Esophagus muscularis mucosa (tissue), 4 donors: ENCODE measurements around the gene SLAIN1. TPM values are rescaled to one million over a fixed set of nuclear protein-coding genes. Genes with fewer than 3 reads are reported as not detected.
A peak's percentile ranks its signal among the peaks of the same experiment; 100 is the strongest.

ENCODE experiments used
- DNase-seq: peaks from one replicate; pipeline ENCODE4 v3.0.0-alpha.2; 2017; ENCODE audit errors: extremely low spot score
- H3K27ac ChIP-seq, 4 donors: fragments of 200-600 bp; sonication (generic); replicated peaks in 1 of 4; 1 replicate in 3 of 4; 2 replicates in 1 of 4; pipeline ENCODE4 v1.5.1; 2016 to 2019; ENCODE audit warnings: mild to moderate bottlenecking in 1 of 4
- H3K27me3 ChIP-seq, 4 donors: fragments of 200-600 bp; sonication (generic); one replicate each; pipeline versions ENCODE4 v1.5.1 to v1.6.0; 2016 to 2019
- H3K36me3 ChIP-seq, 4 donors: fragments of 200-600 bp; sonication (generic); one replicate each; pipeline ENCODE4 v1.5.1; 2016 to 2019
- H3K4me1 ChIP-seq, 4 donors: fragments of 200-600 bp; sonication (generic); one replicate each; pipeline ENCODE4 v1.5.1; 2016 to 2019
- H3K4me3 ChIP-seq, 4 donors: fragments of 200-600 bp; sonication (generic); 1 replicate in 2 of 4; 2 replicates in 2 of 4; pipeline ENCODE4 v1.5.1; 2016 to 2019; ENCODE audit warnings: mild to moderate bottlenecking in 4 of 4, moderate library complexity in 1 of 4
- H3K9me3 ChIP-seq, 4 donors: fragments of 200-600 bp; sonication (generic); 1 replicate in 3 of 4; 2 replicates in 1 of 4; pipeline ENCODE4 v1.5.1; 2016 to 2019
- CTCF ChIP-seq, 3 experiments: fragments of 200-600 bp in 2 of 3; fragments of 450-650 bp in 1 of 3; sonication (generic) in 2 of 3; IDR thresholded peaks; one replicate each; pipeline ENCODE4 v1.5.1; 2017 to 2019; ENCODE audit warnings: antibody characterized with exemption in 3 of 3, mild to moderate bottlenecking in 2 of 3, moderate library complexity in 1 of 3
- EP300 ChIP-seq: sonication (generic); formaldehyde crosslinking; IDR thresholded peaks from one replicate; pipeline ENCODE4 v1.6.1; 2017; ENCODE audit warnings: antibody characterized with exemption
- POLR2A ChIP-seq: fragments of 450-650 bp; IDR thresholded peaks from one replicate; pipeline ENCODE4 v1.6.1; 2017; ENCODE audit warnings: antibody characterized with exemption, moderate library complexity, mild to moderate bottlenecking, low read depth
- POLR2AphosphoS5 ChIP-seq, 2 donors: sonication (generic); formaldehyde crosslinking; IDR thresholded peaks; one replicate each; pipeline ENCODE4 v1.6.1; 2017; ENCODE audit warnings: antibody characterized with exemption in 2 of 2
- WGBS: methylation state at CpG from one replicate; pipeline ENCODE4 v1.1.5; 2018; 5-methylcytosine and 5-hydroxymethylcytosine counted together
- intact Hi-C: fragments of 100-400 bp; cut with DNase I; formaldehyde crosslinking; loops from one replicate; pipeline ENCODE4 v1.15.1; 2023
- total RNA-seq, 4 donors: library from RNA; depleted of rRNA; stranded (reverse); fragments of >200 nt; gene quantifications; one replicate each; pipeline versions ENCODE4 v1.1.0 to v1.2.1, GENCODE V29; 2016

Gene SLAIN1
- total RNA-seq, 4 donors from 2014 or later: 7.1 to 12.3 (median 9.7) TPM

DNA sequence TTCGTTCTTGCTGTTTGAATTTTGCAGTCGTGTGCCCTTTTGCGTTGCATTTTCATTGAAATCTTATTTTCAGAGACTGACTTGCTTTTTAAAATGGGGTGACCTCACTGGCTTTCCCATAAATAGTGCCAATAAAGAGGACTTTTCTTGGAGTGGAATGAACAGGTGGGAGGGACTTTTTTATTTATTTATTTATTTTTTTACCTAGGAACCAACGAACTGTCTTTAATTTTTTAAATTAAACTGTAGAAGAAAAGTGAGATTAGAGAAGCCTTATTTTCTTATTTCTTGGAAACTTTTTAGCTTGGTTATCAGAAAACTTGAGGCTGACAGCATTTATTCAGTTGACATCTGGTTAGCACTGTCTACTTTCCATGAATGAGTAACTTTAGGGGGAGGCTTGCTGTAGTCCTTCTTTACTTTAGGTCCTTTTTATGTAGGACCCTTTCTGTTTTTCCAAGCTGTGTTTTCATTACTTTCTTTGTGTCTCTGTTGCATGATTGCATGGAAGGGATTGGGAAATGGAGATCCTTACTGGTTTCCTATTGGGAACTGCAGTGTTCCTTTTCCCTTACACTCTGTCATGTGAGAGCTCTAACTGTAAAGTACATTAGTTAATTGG lies 1.7 kb downstream of the SLAIN1 start:
- 0% methylated on average over 4 of the region's 4 CpGs for WGBS
- intact Hi-C loops: loop anchor here (10.0 kb wide), 1 partner anchor 374 kb away; the partner anchor contains the start of gene MYCBP2
- Histone ChIP-seq H3K9me3 (no peaks in the 10 kb centered on the region), H3K4me1 (peaks cover 15 to 40% (median 33%) of the 10 kb centered on the region in 4 donors), H3K4me3 (peak overlapping the region; percentile 70 to 85 (median 82)), H3K27me3 (peaks cover 0 to 10% (median 0%) of the 10 kb centered on the region in 4 donors), H3K36me3 (no peaks in the 10 kb centered on the region), H3K27ac (peak overlapping the region in 1 of 4 donors; percentile 68)
- TF ChIP-seq EP300 (no peak), POLR2AphosphoS5 (IDR thresholded peaks at IDR 0.05) (no peak), POLR2A (no peak), CTCF (IDR thresholded peaks at IDR 0.05) (no peak)
- no peak for DNase-seq

GRCh38 chr13:77701305-77701704 lies 3.8 kb downstream of the SLAIN1 start:
- H3K27ac ChIP-seq: no peak overlapping the region
- H3K36me3 ChIP-seq: no peaks in the 10 kb centered on the region
- no peak for DNase-seq
- intact Hi-C loops: no loop called here
- no peak overlapping the region for H3K4me3 ChIP-seq
- TF ChIP-seq CTCF (IDR thresholded peaks at IDR 0.05) (no peak), POLR2A (no peak), POLR2AphosphoS5 (IDR thresholded peaks at IDR 0.05) (no peak)
- no peaks in the 10 kb centered on the region for H3K9me3 ChIP-seq
- peaks cover 0 to 10% (median 0%) of the 10 kb centered on the region in 4 donors for H3K27me3 ChIP-seq
- peaks cover 15 to 31% (median 28%) of the 10 kb centered on the region in 4 donors for H3K4me1 ChIP-seq

DNA sequence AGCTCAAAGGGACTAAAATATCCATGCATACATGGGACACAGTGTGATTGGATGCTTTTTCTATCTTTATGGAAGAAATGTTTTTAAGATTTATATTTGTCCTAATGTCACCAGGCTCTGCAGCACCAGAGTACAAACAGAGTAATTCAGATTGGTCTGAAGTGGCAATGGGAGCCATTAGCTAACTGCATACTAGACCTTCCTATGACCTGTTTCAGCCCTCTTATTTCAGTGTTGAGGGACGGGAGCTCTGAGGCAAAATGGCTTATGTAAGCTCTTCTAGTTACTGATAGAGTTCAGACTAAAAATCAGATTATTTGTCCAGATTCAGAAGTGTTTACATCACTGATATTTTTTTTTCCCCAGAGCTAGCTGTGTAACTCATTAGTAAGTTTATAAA lies 4.9 kb downstream of the SLAIN1 start:
- Histone ChIP-seq H3K36me3 (no peaks in the 10 kb centered on the region), H3K27me3 (peaks cover 0 to 10% (median 0%) of the 10 kb centered on the region in 4 donors), H3K4me1 (peaks cover 15 to 21% (median 17%) of the 10 kb centered on the region in 4 donors), H3K27ac (no peak overlapping the region), H3K4me3 (no peak overlapping the region), H3K9me3 (no peaks in the 10 kb centered on the region)
- TF ChIP-seq POLR2A (no peak), EP300 (no peak), POLR2AphosphoS5 (IDR thresholded peaks at IDR 0.05) (no peak), CTCF (IDR thresholded peaks at IDR 0.05) (no peak)
- no peak for DNase-seq
- WGBS: 83% methylated on average over 1 of the region's 1 CpG
- intact Hi-C loops: no loop called here

DNA sequence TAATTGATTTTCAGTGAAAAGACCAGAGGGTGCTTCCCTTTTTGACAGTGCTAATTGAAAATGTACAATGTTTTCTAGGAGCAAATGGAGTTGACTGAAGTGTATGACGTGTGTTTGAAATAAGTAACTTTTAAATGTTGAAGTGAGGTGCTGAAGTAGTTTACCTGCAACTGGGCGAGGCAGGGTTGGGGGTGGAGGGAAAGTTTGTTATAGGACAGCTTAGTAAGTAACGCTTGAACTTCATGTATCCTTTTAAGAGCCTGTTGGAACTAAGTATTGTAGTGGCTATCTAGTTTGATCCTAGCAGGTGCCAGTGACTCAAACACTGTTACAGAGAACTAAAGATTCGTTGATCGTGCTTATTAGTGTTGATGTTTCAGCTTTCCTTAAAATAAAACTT lies 5.9 kb downstream of the SLAIN1 start:
- H3K36me3 ChIP-seq: peaks cover 0 to 6% (median 0%) of the 10 kb centered on the region in 4 donors
- intact Hi-C loops: no loop called here
- H3K27me3 ChIP-seq: peaks cover 0 to 3% (median 0%) of the 10 kb centered on the region in 4 donors
- no peaks in the 10 kb centered on the region for H3K9me3 ChIP-seq
- peaks cover 12 to 15% (median 14%) of the 10 kb centered on the region in 4 donors for H3K4me1 ChIP-seq
- no peak for DNase-seq
- 90% methylated on average over 5 of the region's 5 CpGs for WGBS
- no peak overlapping the region for H3K4me3 ChIP-seq
- no peak for TF ChIP-seq POLR2A
- H3K27ac ChIP-seq: no peak overlapping the region

DNA sequence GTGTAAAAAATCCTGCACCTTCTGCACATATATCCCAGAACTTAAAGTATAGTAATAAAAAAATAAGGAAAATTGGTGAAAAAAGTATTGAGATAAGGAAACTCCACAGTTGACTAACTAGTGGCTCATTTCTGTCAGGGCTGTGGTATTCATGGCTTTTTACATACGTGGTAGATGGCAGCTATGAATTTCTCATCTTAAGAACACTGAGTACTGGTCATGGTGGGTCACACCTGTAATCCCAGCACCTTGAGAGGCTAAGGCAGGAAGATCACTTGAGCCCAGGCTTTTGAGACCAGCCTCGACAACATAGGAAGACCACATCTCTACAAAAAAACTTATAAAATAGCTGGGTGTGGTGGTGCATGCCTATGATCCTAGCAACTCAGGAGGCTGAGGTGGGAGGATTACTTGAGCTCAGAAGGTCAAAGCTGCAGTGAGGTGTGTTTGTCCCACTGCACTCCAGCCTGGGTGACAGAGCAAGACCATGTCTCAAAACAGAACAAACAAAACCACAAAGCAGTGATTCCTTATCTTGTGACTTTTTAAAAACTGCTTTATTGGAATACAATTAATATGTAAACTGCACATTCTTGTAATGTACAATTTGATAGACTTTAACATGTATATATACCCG lies 16.8 kb downstream of the SLAIN1 start:
- TF ChIP-seq CTCF (IDR thresholded peaks at IDR 0.05): no peak
- no peak for TF ChIP-seq EP300
- TF ChIP-seq POLR2AphosphoS5 (IDR thresholded peaks at IDR 0.05): no peak
- TF ChIP-seq POLR2A: no peak
- no peaks in the 10 kb centered on the region for H3K36me3 ChIP-seq
- no peaks in the 10 kb centered on the region for H3K9me3 ChIP-seq
- H3K4me1 ChIP-seq: no peaks in the 10 kb centered on the region
- no peak for DNase-seq
- no peak overlapping the region for H3K4me3 ChIP-seq
- 79% methylated on average over 3 of the region's 3 CpGs for WGBS
- intact Hi-C loops: no loop called here
- H3K27ac ChIP-seq: no peak overlapping the region
- no peaks in the 10 kb centered on the region for H3K27me3 ChIP-seq
